ENCODE data around the gene LEKR1.
"Not testable (repeated sequence)": the region's sequence is repeated elsewhere in the genome, so short reads cannot be mapped to it uniquely, and the experiment has no call there.

Gene LEKR1

DNA sequence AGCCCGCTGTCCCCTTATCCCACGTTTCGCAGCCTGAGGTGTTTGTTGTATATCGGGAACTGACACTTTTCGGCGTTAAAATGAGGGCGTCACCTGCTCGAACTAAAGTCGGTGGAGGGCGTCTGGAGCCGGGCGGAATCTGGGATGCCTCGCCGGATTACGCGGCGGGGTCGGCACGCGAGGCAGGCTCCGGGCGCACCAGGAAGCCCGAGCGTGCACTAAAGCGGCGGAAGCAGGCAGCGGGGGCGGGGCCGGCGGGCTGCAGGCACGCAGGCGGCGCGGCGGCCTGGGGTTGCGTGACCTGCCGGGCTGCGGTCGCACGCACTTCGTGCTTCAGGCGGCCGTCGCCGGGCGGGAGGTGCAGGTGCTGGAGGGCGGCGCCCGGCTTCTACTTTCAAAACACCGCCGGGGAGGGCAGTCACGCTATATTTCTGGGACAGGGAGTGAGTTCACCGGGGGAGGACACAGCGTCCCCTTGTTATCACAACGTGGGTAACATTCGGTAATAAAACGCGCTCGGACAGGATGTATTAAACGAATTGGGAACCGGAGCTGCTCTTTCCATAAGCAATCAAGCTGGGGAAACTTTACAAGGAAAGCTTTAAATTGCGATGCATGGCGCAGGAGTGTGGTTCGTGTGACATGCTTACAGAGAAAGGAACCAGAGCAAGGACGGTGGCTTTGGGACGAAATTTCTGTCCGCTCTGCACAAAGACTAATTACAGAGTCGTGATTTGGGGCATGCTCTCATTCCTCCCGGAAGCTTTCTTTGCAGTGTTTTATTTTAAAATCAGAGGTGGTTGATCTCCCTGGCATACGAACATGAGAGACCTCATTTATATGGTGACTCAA, 9.1 kb upstream of the LEKR1 start:
- TF ChIP-seq, protein P1, sequence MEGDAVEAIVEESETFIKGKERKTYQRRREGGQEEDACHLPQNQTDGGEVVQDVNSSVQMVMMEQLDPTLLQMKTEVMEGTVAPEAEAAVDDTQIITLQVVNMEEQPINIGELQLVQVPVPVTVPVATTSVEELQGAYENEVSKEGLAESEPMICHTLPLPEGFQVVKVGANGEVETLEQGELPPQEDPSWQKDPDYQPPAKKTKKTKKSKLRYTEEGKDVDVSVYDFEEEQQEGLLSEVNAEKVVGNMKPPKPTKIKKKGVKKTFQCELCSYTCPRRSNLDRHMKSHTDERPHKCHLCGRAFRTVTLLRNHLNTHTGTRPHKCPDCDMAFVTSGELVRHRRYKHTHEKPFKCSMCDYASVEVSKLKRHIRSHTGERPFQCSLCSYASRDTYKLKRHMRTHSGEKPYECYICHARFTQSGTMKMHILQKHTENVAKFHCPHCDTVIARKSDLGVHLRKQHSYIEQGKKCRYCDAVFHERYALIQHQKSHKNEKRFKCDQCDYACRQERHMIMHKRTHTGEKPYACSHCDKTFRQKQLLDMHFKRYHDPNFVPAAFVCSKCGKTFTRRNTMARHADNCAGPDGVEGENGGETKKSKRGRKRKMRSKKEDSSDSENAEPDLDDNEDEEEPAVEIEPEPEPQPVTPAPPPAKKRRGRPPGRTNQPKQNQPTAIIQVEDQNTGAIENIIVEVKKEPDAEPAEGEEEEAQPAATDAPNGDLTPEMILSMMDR (IDR thresholded peaks at IDR 0.05): peak; percentile 13; the same call in 1 of the 2 replicates
- TF ChIP-seq ZFX (IDR thresholded peaks at IDR 0.05; ENCODE audit: borderline replicate concordance): no peak
- peak overlapping the region; percentile 93 for H3K27ac ChIP-seq

DNA sequence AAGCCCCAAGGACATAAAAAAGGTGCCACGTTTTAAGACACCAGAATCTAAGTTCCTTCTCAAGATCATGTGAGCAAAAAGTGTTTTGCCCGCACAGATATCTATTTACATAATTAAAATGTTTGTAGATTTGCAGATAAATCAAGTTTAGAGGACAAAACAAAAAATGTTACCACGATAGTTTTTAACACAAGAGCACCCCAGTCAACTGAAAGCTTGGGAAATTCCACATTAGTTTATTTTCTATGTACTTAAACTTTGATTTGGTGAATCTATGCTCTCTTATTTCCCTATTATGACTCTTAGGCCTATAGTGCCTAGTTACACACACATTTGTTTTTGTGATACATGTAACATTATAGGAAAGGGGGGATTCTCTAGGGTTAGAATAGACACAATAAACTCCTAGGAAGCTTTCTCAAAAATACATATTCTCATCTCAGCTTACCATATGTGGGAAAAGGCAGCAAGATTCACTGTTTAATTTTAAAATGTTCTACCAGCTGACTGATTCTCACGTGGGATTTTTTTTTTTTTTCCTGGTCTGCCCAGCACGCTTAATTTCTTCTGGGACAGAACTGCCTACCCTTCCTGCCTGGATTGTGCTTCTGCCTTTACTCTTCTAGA, 8.4 kb upstream of the LEKR1 start:
- H3K27ac ChIP-seq: peak overlapping the region; percentile 93
- TF ChIP-seq, protein P1 (IDR thresholded peaks at IDR 0.05): no peak
- TF ChIP-seq ZFX (IDR thresholded peaks at IDR 0.05; ENCODE audit: borderline replicate concordance): no peak

DNA sequence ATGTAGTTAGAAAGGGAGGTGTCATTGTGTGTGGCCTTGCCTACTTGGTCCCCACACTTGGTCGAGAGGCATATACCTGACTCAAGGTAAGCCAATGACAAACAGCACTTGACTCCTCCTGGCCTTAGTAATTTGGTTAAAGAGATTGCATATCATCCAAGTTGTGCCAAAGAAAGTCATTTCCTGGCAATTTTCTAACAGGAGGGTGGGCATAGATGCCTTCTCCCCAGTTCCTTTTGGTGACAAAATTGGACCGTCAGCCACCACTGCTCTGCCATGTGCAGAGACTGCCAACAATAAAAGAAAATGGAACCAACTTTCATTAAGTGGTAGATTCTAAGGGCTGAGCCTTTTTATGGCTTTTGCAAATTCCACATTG, 7.9 kb upstream of the LEKR1 start:
- TF ChIP-seq, protein P1 (IDR thresholded peaks at IDR 0.05): no peak
- TF ChIP-seq ZFX (IDR thresholded peaks at IDR 0.05; ENCODE audit: borderline replicate concordance): no peak
- H3K27ac ChIP-seq: peak overlapping the region; percentile 93

DNA sequence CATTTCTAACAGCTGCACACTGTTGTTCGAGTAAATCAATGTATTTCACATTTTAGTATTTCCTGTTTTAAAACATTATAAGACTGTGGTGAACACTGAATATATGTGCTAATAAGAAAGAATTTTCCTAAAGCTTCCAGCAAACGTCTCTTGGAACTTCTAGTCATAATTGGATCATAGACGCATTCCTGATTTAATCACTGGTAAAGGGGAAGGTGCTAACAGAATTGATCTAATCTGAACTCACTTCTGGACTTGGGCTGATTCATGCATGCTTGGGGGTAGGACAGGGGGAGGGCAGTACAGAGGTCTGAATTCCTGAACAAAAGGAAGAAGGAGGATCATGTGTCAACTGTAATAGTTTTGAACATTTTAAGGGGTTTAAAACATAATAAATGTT, 7.3 kb upstream of the LEKR1 start:
- H3K27ac ChIP-seq: peak overlapping the region; percentile 93; the same call in 1 of the 2 replicates

DNA sequence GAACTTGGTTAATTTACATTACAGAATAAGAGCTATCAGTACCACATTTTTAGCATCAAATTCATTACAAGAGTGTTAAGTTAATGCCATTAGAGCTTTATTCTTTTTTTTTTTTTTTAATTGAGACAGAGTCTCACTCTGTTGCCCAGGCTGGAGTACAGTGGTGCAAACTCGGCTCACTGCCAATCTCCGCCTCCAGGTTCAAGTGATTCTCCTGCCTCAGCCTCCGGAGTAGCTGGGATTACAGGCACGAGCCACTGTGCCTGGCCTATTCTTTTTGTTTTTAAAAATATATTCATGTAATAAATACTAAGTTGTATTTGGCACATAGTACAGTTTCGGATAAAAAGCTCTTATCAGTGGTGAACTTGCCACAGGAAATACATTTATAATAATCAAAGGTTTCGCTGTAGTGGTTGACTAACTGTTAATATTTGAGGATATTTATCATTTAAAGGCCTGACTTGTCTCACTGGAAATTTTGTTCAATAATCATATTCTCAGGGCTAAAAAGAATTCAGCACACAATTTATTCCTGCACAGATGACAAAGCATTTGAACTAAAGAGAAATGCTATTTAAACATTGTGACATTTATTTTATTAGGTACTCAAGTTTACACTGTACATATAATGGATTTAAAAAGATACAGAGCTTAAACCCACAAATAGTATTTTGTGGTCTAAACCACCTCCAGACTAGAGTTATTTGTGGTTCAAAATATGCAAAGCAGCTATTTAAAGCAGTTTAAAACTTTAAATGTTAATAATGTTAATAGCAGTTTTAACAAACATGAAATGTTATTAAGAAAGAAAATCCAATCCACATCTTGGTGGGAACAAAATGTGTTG, 6.1 kb upstream of the LEKR1 start:
- H3K27ac ChIP-seq: peak overlapping the region; percentile 31
- TF ChIP-seq ZFX (IDR thresholded peaks at IDR 0.05; ENCODE audit: borderline replicate concordance): no peak
- TF ChIP-seq, protein P1 (IDR thresholded peaks at IDR 0.05): no peak

More for the DNA sequence above, 7.3 kb upstream of the LEKR1 start:
- no peak for TF ChIP-seq ZFX (IDR thresholded peaks at IDR 0.05; ENCODE audit: borderline replicate concordance)
- TF ChIP-seq, protein P1 (IDR thresholded peaks at IDR 0.05): no peak

DNA sequence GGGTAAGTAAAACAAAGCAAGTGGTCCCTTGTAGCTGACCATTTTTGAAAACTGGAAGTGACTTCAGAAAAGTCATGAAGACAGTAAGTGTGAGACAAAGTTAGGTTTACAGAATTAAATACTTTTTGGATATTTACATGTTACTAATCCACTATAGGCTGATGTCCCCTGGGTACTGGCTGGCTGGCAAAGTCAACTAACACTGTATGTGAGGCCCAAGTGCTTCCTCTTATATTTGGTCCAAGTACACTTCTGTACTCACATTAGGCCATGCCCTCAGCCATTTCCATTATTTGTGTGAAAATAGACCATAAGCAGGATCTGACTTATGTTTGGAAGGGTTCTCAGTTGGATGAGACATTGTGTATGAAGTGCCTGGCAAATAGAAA, 5.5 kb upstream of the LEKR1 start:
- TF ChIP-seq ZFX (IDR thresholded peaks at IDR 0.05; ENCODE audit: borderline replicate concordance): no peak
- TF ChIP-seq, protein P1 (IDR thresholded peaks at IDR 0.05): no peak
- H3K27ac ChIP-seq: peak overlapping the region; percentile 31

DNA sequence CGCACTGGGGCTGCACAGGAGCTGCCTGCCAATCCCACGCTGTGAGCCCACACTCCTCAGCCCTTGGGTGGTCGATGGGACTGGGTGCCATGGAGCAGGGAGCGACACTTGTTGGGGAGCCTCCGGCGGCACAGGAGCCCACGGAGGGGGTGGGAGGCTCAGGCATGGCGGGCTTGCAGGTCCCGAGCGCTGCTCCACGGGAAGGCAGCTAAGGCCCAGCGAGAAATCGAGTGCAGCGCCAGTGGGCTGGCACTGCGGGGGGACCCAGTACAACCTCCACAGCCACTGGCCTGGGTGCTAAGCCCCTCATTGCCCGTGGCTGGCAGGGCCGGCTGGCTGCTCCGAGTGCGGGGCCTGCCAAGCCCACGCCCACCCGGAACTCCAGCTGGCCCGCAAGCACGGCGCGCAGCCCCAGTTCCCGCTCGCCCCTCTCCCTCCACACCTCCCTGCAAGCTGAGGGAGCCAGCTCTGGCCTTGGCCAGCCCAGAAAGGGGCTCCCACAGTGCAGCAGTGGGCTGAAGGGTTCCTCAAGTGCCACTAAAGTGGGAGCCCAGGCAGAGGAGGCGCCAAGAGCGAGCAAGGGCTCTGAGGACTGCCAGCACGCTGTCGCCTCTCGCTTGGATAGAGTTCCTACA, 3.4 kb upstream of the LEKR1 start:
- not testable (repeated sequence) for H3K27ac ChIP-seq

Data from 22Rv1 (cell line).